Psoas muscle (tissue), 8 donors: ENCODE data around the gene MSANTD7. TPM values are rescaled to one million over a fixed set of nuclear protein-coding genes. Genes with fewer than 3 reads are reported as not detected.
A peak's percentile ranks its signal among the peaks of the same experiment; 100 is the strongest.

Source experiments
- ATAC-seq, 4 donors: fragments of 200-7000 bp; cut with Tn5 transposase; one replicate each; pipeline ENCODE4 v1.9.1; 2020; ENCODE audit warnings: moderate library complexity in 3 of 4, mild to moderate bottlenecking in 2 of 4
- DNase-seq, 2 donors: peaks; one replicate each; pipeline ENCODE4 v3.0.0-alpha.2; 2020
- H3K27ac ChIP-seq: fragments of 200-600 bp; one replicate; pipeline ENCODE4 v1.8.0; 2022
- H3K27me3 ChIP-seq, 3 donors: fragments of 200-600 bp in 1 of 3; one replicate each; pipeline versions ENCODE4 v1.6.1 to v1.8.0; 2013 to 2022; ENCODE audit warnings: low read length in 2 of 3, mild to moderate bottlenecking in 2 of 3, moderate library complexity in 1 of 3; ENCODE audit not compliant: insufficient read depth in 3 of 3
- H3K36me3 ChIP-seq, 2 donors: fragments of 200-600 bp in 1 of 2; one replicate each; pipeline versions ENCODE4 v1.6.1 to v1.8.0; 2013 to 2022; ENCODE audit warnings: low read depth in 1 of 2, mild to moderate bottlenecking in 1 of 2, moderate library complexity in 1 of 2; ENCODE audit not compliant: insufficient read depth in 1 of 2
- H3K4me1 ChIP-seq: fragments of 200-600 bp; one replicate; pipeline ENCODE4 v1.8.0; 2022
- H3K4me3 ChIP-seq: fragments of 200-600 bp; one replicate; pipeline ENCODE4 v1.8.0; 2022; ENCODE audit warnings: mild to moderate bottlenecking
- H3K9me3 ChIP-seq: fragments of 200-600 bp; one replicate; pipeline ENCODE4 v1.8.0; 2022
- CTCF ChIP-seq: fragments of 200-600 bp; IDR thresholded peaks from one replicate; pipeline ENCODE4 v1.8.0; 2022; ENCODE audit warnings: antibody characterized with exemption
- WGBS, 3 donors: extraction: QIAGEN DNeasy Blood & Tissue Kit; methylation state at CpG; one replicate each; pipeline versions ENCODE4 v1.1.6 to v1.1.7; 2013; 5-methylcytosine and 5-hydroxymethylcytosine counted together
- intact Hi-C, 2 donors: fragments of 100-400 bp; cut with DNase I; formaldehyde crosslinking; loops; one replicate each; pipeline versions ENCODE4 v1.11.0 to v1.14.2; 2022
- polyA plus RNA-seq, 3 donors: library from polyadenylated mRNA; stranded (reverse); fragments of 200-250 nt; gene quantifications; one replicate each; pipeline ENCODE4 v1.2.3, GENCODE V29; 2013
- total RNA-seq, 4 donors: library from RNA; stranded (reverse); fragmentation: NEBNext Ultra II Directional in 2 of 4; extraction: Animal tissue kit (Norgen Biotek cat#: 25700) in 2 of 4; gene quantifications; one replicate each; pipeline versions ENCODE4 v1.2.1 to v1.2.4, GENCODE V29; 2021 to 2023
- donor health status: healthy with polysubstance abuse.
- donor health status: DM: no; HTN: no; CAD: no; lungs with moderate emphysema.
- donor health status: Bipolar disorder and iron deficiency.
- donor health status: healthy.
- donor health status: DM: yes; HTN: yes; CAD: no.
- donor health status: DM: no; HTN: no; CAD: no.
- donor health status: DM: no; HTN: no; CAD: no.
- donor health status: DM: yes; HTN: yes; CAD: no.

MSANTD7 gene
- total and polyA plus RNA-seq, 7 donors = 3.4 to 9.7 (median 5.8) TPM

- Histone ChIP-seq H3K36me3 (peaks cover 4 to 44% of the 10 kb centered on the region in 2 donors), H3K27ac (peak overlapping the region; percentile 97), H3K27me3 (no peaks in the 10 kb centered on the region), H3K4me3 (peak overlapping the region; percentile 79), H3K9me3 (no peaks in the 10 kb centered on the region), H3K4me1 (peaks cover 18% of the 10 kb centered on the region)
- DNase-seq (no peak), ATAC-seq (no peak)
- no peak for TF ChIP-seq CTCF
- intact Hi-C loops = loop anchor here (5.0 to 10.0 kb wide), 3 partner anchors 234 to 331 kb away; partner anchors contain the start of gene NMT2 (in 2 of the 2)
- WGBS, 3 donors = 97 to 100% (median 98%) methylated on average over 2 of the region's 2 CpGs
Observed at GRCh38 chr10:14836208-14836607, 1.9 kb upstream of the MSANTD7 start.

GRCh38 chr10:14837003-14837756, 926 bp upstream of the MSANTD7 start:
- H3K27me3 ChIP-seq = no peaks in the 10 kb centered on the region
- peaks cover 18% of the 10 kb centered on the region for H3K4me1 ChIP-seq
- no peak for TF ChIP-seq CTCF
- peak overlapping the region; percentile 97 for H3K27ac ChIP-seq
- peak in 1 of 4 donors; percentile 1 for ATAC-seq
- intact Hi-C loops = loop anchor here (1.0 to 10.0 kb wide), 4 partner anchors 41 to 330 kb away; partner anchors contain the start of genes NMT2 (in 2 of the 2) and SUV39H2 (in 1 of the 2)
- WGBS, 3 donors = 16 to 21% (median 17%) methylated on average over 14 of the region's 14 CpGs
- peaks cover 7 to 47% of the 10 kb centered on the region in 2 donors for H3K36me3 ChIP-seq
- DNase-seq = no peak
- no peaks in the 10 kb centered on the region for H3K9me3 ChIP-seq
- peak overlapping the region; percentile 79 for H3K4me3 ChIP-seq

- ATAC-seq = peak in 1 of 4 donors; percentile 15
- WGBS, 3 donors = 0 to 1% (median 0%) methylated on average over 45 to 60 of the region's 60 CpGs
- intact Hi-C loops = loop anchor here (2.0 to 10.0 kb wide), 5 partner anchors 38 to 329 kb away; partner anchors contain the start of genes NMT2 (in 2 of the 2) and MEIG1 (in 1 of the 2)
- Histone ChIP-seq H3K9me3 (no peaks in the 10 kb centered on the region), H3K4me1 (peaks cover 18% of the 10 kb centered on the region), H3K27me3 (no peaks in the 10 kb centered on the region), H3K27ac (peak overlapping the region; percentile 97), H3K4me3 (peak overlapping the region; percentile 79), H3K36me3 (peaks cover 16 to 48% of the 10 kb centered on the region in 2 donors)
- DNase-seq = peak; percentile 37 to 66
- no peak for TF ChIP-seq CTCF
Observed at GRCh38 chr10:14838582-14839304, 637 bp downstream of the MSANTD7 start.

- peak overlapping the region; percentile 97 for H3K27ac ChIP-seq
- H3K9me3 ChIP-seq = no peaks in the 10 kb centered on the region
- DNase-seq (no peak), ATAC-seq (no peak)
- H3K4me1 ChIP-seq = peaks cover 18% of the 10 kb centered on the region
- intact Hi-C loops = loop anchor here (2.0 to 10.0 kb wide), 5 partner anchors 38 to 328 kb away; partner anchors contain the start of genes NMT2 (in 2 of the 2) and MEIG1 (in 1 of the 2)
- TF ChIP-seq CTCF = no peak
- peaks cover 21 to 49% of the 10 kb centered on the region in 2 donors for H3K36me3 ChIP-seq
- H3K4me3 ChIP-seq = peak overlapping the region; percentile 79
- H3K27me3 ChIP-seq = no peaks in the 10 kb centered on the region
- 8 to 10% (median 8%) methylated on average over 14 of the region's 14 CpGs for WGBS, 3 donors
Observed at GRCh38 chr10:14839305-14839695, 1.2 kb downstream of the MSANTD7 start.
